Astrocyte (in vitro differentiated cells and primary cell): Measurements from ENCODE around the gene TCF20. TPM values are rescaled to one million over a fixed set of nuclear protein-coding genes. Genes with fewer than 3 reads are reported as not detected.

ENCODE experiments used
- DNase-seq: peaks from one replicate; pipeline ENCODE4 v3.0.0-alpha.2; 2010; ENCODE audit warnings: low read depth
- FAIRE-seq: peaks from 2 replicates; lab custom pipeline; 2011; peaks lifted over from hg19 to GRCh38; lab: Jason Lieb, UNC
- H2AFZ ChIP-seq: 2 replicates; pipeline ENCODE4 v1.6.0; 2012; ENCODE audit warnings: low read depth, low read length, inconsistent platforms
- H3K27ac ChIP-seq: 2 replicates; pipeline ENCODE4 v1.5.1; 2011; ENCODE audit warnings: low read depth, low read length, inconsistent platforms
- H3K27me3 ChIP-seq: 2 replicates; pipeline ENCODE4 v1.6.0; 2011; ENCODE audit warnings: low read length, inconsistent platforms; ENCODE audit not compliant: insufficient read depth
- H3K36me3 ChIP-seq: 2 replicates; pipeline ENCODE4 v1.5.1; 2011; ENCODE audit warnings: low read length, inconsistent platforms; ENCODE audit not compliant: insufficient read depth
- H3K4me1 ChIP-seq: 2 replicates; pipeline ENCODE4 v1.5.1; 2011; ENCODE audit warnings: low read length, inconsistent platforms; ENCODE audit not compliant: insufficient read depth
- H3K4me2 ChIP-seq: 2 replicates; pipeline ENCODE4 v1.6.0; 2012; ENCODE audit warnings: low read length, inconsistent platforms
- H3K4me3 ChIP-seq: 2 replicates; pipeline ENCODE4 v1.5.1; 2011; ENCODE audit warnings: low read depth, mild to moderate bottlenecking, low read length, inconsistent platforms; ENCODE audit not compliant: insufficient read depth
- H3K79me2 ChIP-seq: 2 replicates; pipeline ENCODE4 v1.6.0; 2012; ENCODE audit warnings: mild to moderate bottlenecking, low read length, inconsistent platforms; ENCODE audit not compliant: insufficient read depth
- H3K9ac ChIP-seq: 2 replicates; pipeline ENCODE4 v1.6.0; 2012; ENCODE audit warnings: mild to moderate bottlenecking, low read length, inconsistent platforms
- H3K9me3 ChIP-seq: 2 replicates; pipeline ENCODE4 v1.5.1; 2012; ENCODE audit warnings: low read depth, mild to moderate bottlenecking, low read length, inconsistent platforms; ENCODE audit not compliant: insufficient read depth
- H4K20me1 ChIP-seq: 2 replicates; pipeline ENCODE4 v1.6.0; 2012; ENCODE audit warnings: low read length, inconsistent platforms; ENCODE audit not compliant: insufficient read depth
- H3K27ac Mint-ChIP-seq: one replicate; pipeline ENCODE4 v1.8.0; 2021; ENCODE audit warnings: mild to moderate bottlenecking, mixed read lengths; ENCODE audit not compliant: unreplicated experiment
- H3K27me3 Mint-ChIP-seq: one replicate; pipeline ENCODE4 v1.8.0; 2021; ENCODE audit warnings: low read depth, mixed read lengths; ENCODE audit not compliant: unreplicated experiment
- H3K36me3 Mint-ChIP-seq: one replicate; pipeline ENCODE4 v1.8.0; 2021; ENCODE audit warnings: low read depth, mixed read lengths; ENCODE audit not compliant: unreplicated experiment
- H3K4me1 Mint-ChIP-seq: one replicate; pipeline ENCODE4 v1.8.0; 2021; ENCODE audit warnings: low read depth, mixed read lengths; ENCODE audit not compliant: unreplicated experiment
- H3K4me3 Mint-ChIP-seq: one replicate; pipeline ENCODE4 v1.8.0; 2021; ENCODE audit warnings: mild to moderate bottlenecking, moderate library complexity, mixed read lengths; ENCODE audit not compliant: unreplicated experiment
- H3K9me3 Mint-ChIP-seq: one replicate; pipeline ENCODE4 v1.8.0; 2021; ENCODE audit warnings: mild to moderate bottlenecking, mixed read lengths; ENCODE audit not compliant: unreplicated experiment
- EZH2 ChIP-seq: IDR thresholded peaks from 2 replicates; pipeline ENCODE4 v1.6.1; 2012; ENCODE audit warnings: mild to moderate bottlenecking, low read length, inconsistent platforms; ENCODE audit not compliant: insufficient read depth
- total RNA-seq: library from RNA; stranded (reverse); gene quantifications from 2 replicates; pipeline ENCODE4 v1.2.1, GENCODE V29; 2021
- TF ChIP-seq, protein P1 (sequence below): IDR thresholded peaks from 2 replicates; pipeline ENCODE4 v1.5.1; 2011; ENCODE audit warnings: low read depth, mild to moderate bottlenecking, inconsistent platforms, low read length, moderate library complexity; ENCODE audit not compliant: insufficient read depth

Gene TCF20
- total RNA-seq, 1 donor from 2014 or later: 37.6 TPM

DNA sequence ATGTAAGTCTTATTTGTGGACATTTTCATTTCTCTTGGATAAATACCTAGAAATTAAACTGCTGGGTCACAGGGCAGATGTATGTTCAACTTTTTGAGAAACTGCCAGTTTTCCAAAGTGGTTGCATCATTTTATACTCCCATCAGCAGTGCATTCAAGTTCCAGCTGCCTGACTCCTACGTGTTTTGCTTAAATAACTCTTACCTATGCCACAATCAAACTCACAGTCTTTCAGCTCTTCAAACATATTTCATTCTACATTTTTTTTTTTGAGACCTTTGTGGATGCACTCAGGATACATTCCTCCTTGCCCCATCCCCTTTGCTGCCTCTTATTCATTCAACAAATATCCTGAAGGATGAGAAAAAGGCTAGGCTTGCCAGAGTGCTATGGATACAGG, 9.2 kb downstream of the TCF20 start:
- no peaks in the 10 kb centered on the region for H3K9me3 Mint-ChIP-seq
- no peaks in the 10 kb centered on the region for H3K9me3 ChIP-seq
- H3K4me3 Mint-ChIP-seq: no peak overlapping the region
- no peaks in the 10 kb centered on the region for H3K27me3 Mint-ChIP-seq
- H3K36me3 Mint-ChIP-seq: no peaks in the 10 kb centered on the region
- no peak overlapping the region for H3K9ac ChIP-seq
- H3K4me2 ChIP-seq: no peak overlapping the region
- no peak overlapping the region for H3K27ac ChIP-seq
- H3K79me2 ChIP-seq: peaks cover 95% of the 10 kb centered on the region
- no peak for FAIRE-seq
- H4K20me1 ChIP-seq: peaks cover 98% of the 10 kb centered on the region
- H3K4me1 ChIP-seq: no peaks in the 10 kb centered on the region
- H3K4me1 Mint-ChIP-seq: peaks cover 18% of the 10 kb centered on the region
- no peak overlapping the region for H3K27ac Mint-ChIP-seq
- H2AFZ ChIP-seq: no peak overlapping the region
- H3K36me3 ChIP-seq: no peaks in the 10 kb centered on the region
- DNase-seq: no peak
- no peak for TF ChIP-seq EZH2
- TF ChIP-seq, protein P1, sequence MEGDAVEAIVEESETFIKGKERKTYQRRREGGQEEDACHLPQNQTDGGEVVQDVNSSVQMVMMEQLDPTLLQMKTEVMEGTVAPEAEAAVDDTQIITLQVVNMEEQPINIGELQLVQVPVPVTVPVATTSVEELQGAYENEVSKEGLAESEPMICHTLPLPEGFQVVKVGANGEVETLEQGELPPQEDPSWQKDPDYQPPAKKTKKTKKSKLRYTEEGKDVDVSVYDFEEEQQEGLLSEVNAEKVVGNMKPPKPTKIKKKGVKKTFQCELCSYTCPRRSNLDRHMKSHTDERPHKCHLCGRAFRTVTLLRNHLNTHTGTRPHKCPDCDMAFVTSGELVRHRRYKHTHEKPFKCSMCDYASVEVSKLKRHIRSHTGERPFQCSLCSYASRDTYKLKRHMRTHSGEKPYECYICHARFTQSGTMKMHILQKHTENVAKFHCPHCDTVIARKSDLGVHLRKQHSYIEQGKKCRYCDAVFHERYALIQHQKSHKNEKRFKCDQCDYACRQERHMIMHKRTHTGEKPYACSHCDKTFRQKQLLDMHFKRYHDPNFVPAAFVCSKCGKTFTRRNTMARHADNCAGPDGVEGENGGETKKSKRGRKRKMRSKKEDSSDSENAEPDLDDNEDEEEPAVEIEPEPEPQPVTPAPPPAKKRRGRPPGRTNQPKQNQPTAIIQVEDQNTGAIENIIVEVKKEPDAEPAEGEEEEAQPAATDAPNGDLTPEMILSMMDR: no peak
- H3K27me3 ChIP-seq: no peaks in the 10 kb centered on the region
- H3K4me3 ChIP-seq: no peak overlapping the region

DNA sequence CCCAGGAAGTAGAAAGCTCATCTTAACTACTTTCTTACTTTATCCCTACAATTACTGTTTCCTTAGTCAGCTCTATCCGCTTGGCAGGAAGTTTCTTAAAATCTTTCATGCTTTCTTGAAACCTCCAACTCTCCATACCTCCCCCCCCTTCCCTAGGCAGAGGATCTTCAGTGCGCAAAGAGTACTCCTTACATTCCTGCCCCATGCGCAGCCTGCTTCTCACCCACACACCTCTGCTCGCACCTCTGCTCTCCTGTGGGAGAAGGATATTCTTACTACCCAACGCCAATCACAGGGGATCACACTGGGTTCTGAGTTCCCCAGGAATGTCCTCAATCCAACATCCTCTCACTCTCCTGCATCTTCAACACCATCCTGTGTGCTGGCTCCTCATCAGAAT, 12.3 kb downstream of the TCF20 start:
- Histone ChIP-seq H3K4me3 (no peak overlapping the region), H3K36me3 (no peaks in the 10 kb centered on the region), H2AFZ (no peak overlapping the region), H3K4me2 (no peak overlapping the region), H4K20me1 (peaks cover 93% of the 10 kb centered on the region), H3K27me3 (no peaks in the 10 kb centered on the region), H3K4me1 (no peaks in the 10 kb centered on the region), H3K79me2 (peaks cover 92% of the 10 kb centered on the region), H3K9ac (no peak overlapping the region), H3K27ac (no peak overlapping the region), H3K9me3 (no peaks in the 10 kb centered on the region)
- DNase-seq (no peak), FAIRE-seq (no peak)
- peaks cover 18% of the 10 kb centered on the region for H3K4me1 Mint-ChIP-seq
- no peaks in the 10 kb centered on the region for H3K27me3 Mint-ChIP-seq
- no peak for TF ChIP-seq EZH2
- TF ChIP-seq, protein P1: no peak
- H3K9me3 Mint-ChIP-seq: no peaks in the 10 kb centered on the region
- H3K27ac Mint-ChIP-seq: peak overlapping the region; percentile 23
- H3K4me3 Mint-ChIP-seq: peak overlapping the region; percentile 17
- H3K36me3 Mint-ChIP-seq: no peaks in the 10 kb centered on the region

DNA sequence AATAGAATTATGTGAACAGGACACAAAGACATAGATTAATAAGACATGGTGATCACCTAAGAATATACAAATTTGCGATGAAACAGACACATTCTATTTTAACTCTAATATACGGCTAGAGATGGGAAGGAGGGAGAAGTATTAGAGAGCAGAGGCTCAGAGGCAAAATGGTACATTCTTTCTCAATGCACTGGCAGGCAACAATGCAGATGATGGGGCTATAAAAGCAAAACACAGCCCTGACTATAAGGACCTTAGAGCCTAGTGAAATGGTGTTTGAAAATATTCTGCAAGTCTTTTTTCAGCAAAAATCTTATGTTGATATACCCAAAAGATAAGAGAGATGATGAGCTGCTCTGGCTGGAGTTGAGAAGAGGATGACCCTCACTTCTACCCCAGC, 13.1 kb downstream of the TCF20 start:
- Mint-ChIP-seq H3K27ac (no peak overlapping the region), H3K27me3 (no peaks in the 10 kb centered on the region), H3K36me3 (no peaks in the 10 kb centered on the region), H3K4me3 (peak overlapping the region; percentile 7), H3K4me1 (peaks cover 18% of the 10 kb centered on the region), H3K9me3 (no peaks in the 10 kb centered on the region)
- no peak for DNase-seq
- H3K79me2 ChIP-seq: peaks cover 92% of the 10 kb centered on the region
- H2AFZ ChIP-seq: no peak overlapping the region
- H3K27me3 ChIP-seq: no peaks in the 10 kb centered on the region
- no peak overlapping the region for H3K9ac ChIP-seq
- H3K9me3 ChIP-seq: no peaks in the 10 kb centered on the region
- no peak overlapping the region for H3K27ac ChIP-seq
- H3K4me1 ChIP-seq: no peaks in the 10 kb centered on the region
- TF ChIP-seq, protein P1: no peak
- no peak for FAIRE-seq
- H3K36me3 ChIP-seq: no peaks in the 10 kb centered on the region
- no peak overlapping the region for H3K4me2 ChIP-seq
- H4K20me1 ChIP-seq: peaks cover 88% of the 10 kb centered on the region
- H3K4me3 ChIP-seq: no peak overlapping the region
